Thyroid gland (tissue), 4 donors: ENCODE results near the gene CEACAM1. TPM values are rescaled to one million over a fixed set of nuclear protein-coding genes. Genes with fewer than 3 reads are reported as not detected.
"Not testable (repeated sequence)": the region's sequence is repeated elsewhere in the genome, so short reads cannot be mapped to it uniquely, and the experiment has no call there.

Source experiments
- DNase-seq, 2 donors: peaks; one replicate each; pipeline ENCODE4 v3.0.0-alpha.2; 2019
- H3K27ac ChIP-seq, 3 donors: fragments of 200-600 bp; sonication (generic); 1 replicate in 2 of 3; 2 replicates in 1 of 3; pipeline ENCODE4 v1.5.1; 2016 to 2019; ENCODE audit warnings: mild to moderate bottlenecking in 1 of 3, moderate library complexity in 1 of 3
- H3K27me3 ChIP-seq: fragments of 200-600 bp; sonication (generic); one replicate; pipeline ENCODE4 v1.5.1; 2019
- H3K36me3 ChIP-seq, 2 donors: fragments of 200-600 bp; sonication (generic); one replicate each; pipeline ENCODE4 v1.5.1; 2016 to 2019
- H3K4me1 ChIP-seq, 2 donors: fragments of 200-600 bp; sonication (generic); one replicate each; pipeline ENCODE4 v1.5.1; 2017 to 2019
- H3K4me3 ChIP-seq, 3 donors: fragments of 200-600 bp; sonication (generic); replicated peaks in 1 of 3; 1 replicate in 2 of 3; 2 replicates in 1 of 3; pipeline ENCODE4 v1.5.1; 2016; ENCODE audit warnings: mild to moderate bottlenecking in 1 of 3
- H3K9me3 ChIP-seq: fragments of 200-600 bp; sonication (generic); one replicate; pipeline ENCODE4 v1.5.1; 2017
- CTCF ChIP-seq, 6 experiments: fragments of 200-600 bp in 3 of 6; fragments of 450-650 bp in 3 of 6; sonication (generic) in 3 of 6; IDR thresholded peaks; one replicate each; pipeline ENCODE4 v1.5.1; 2016 to 2019; ENCODE audit warnings: antibody characterized with exemption in 6 of 6, mild to moderate bottlenecking in 2 of 6, inconsistent platforms in 1 of 6, moderate library complexity in 1 of 6
- POLR2A ChIP-seq, 2 donors: fragments of 450-650 bp; IDR thresholded peaks; one replicate each; pipeline ENCODE4 v1.6.1; 2017; ENCODE audit warnings: antibody characterized with exemption in 2 of 2, mild to moderate bottlenecking in 2 of 2, moderate library complexity in 1 of 2
- WGBS, 2 donors: methylation state at CpG; one replicate each; pipeline ENCODE4 v1.1.5; 2017; 5-methylcytosine and 5-hydroxymethylcytosine counted together
- intact Hi-C: fragments of 100-400 bp; cut with DNase I; formaldehyde crosslinking; loops from one replicate; pipeline ENCODE4 v1.15.1; 2023
- total RNA-seq, 4 donors: library from RNA; depleted of rRNA; stranded (reverse); fragments of >200 nt; gene quantifications; one replicate each; pipeline ENCODE4 v1.2.3, GENCODE V29; 2016

CEACAM1 gene
- total RNA-seq, 4 donors from 2014 or later, result 2.1 to 21.5 (median 3.6) TPM

- 84 to 86% methylated on average over 3 of the region's 3 CpGs for WGBS, 2 donors
- no peaks in the 10 kb centered on the region for H3K27me3 ChIP-seq
- H3K9me3 ChIP-seq, result no peaks in the 10 kb centered on the region
- H3K27ac ChIP-seq, result no peak overlapping the region
- DNase-seq, result no peak
- H3K4me3 ChIP-seq, result no peak overlapping the region
- no peak for TF ChIP-seq POLR2A (IDR thresholded peaks at IDR 0.05)
- TF ChIP-seq CTCF (IDR thresholded peaks at IDR 0.05), result no peak
- no peaks in the 10 kb centered on the region for H3K36me3 ChIP-seq
- no peaks in the 10 kb centered on the region for H3K4me1 ChIP-seq
- intact Hi-C loops, result no loop called here
Observed at GRCh38 chr19:42495663-42496062, 32.6 kb downstream of the CEACAM1 start.

DNA sequence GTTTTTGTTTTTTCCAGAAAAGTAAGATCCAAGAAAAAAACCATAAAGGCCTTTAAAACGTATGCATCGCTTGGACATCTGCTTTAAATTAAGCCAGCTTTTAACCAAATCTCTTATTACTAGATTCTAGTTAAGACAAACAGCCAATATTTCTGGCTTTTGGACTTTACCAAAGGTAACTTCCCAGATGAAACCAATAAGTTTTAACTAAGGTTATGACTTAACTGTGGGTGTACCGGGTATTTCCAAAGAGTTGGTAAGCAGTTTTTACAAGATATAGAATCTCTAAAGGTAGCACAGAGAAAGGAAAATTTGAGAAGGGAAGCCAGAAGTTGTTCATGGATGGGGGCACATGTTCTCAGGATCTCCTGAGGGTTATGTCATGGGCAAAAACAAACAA is 34.0 kb downstream of the CEACAM1 start:
- WGBS, 2 donors, result 84 to 85% methylated on average over 3 of the region's 3 CpGs
- Histone ChIP-seq H3K27ac (no peak overlapping the region), H3K4me3 (no peak overlapping the region), H3K36me3 (no peaks in the 10 kb centered on the region), H3K27me3 (no peaks in the 10 kb centered on the region), H3K4me1 (no peaks in the 10 kb centered on the region), H3K9me3 (no peaks in the 10 kb centered on the region)
- intact Hi-C loops, result no loop called here
- TF ChIP-seq CTCF (IDR thresholded peaks at IDR 0.05), result no peak
- no peak for TF ChIP-seq POLR2A (IDR thresholded peaks at IDR 0.05)
- no peak for DNase-seq

GRCh38 chr19:42488783-42489521 is 39.3 kb downstream of the CEACAM1 start:
- WGBS, 2 donors, result 39 to 41% methylated on average over 6 of the region's 6 CpGs
- intact Hi-C loops, result no loop called here
- no peaks in the 10 kb centered on the region for H3K36me3 ChIP-seq
- H3K4me1 ChIP-seq, result no peaks in the 10 kb centered on the region
- no peaks in the 10 kb centered on the region for H3K9me3 ChIP-seq
- H3K4me3 ChIP-seq, result no peak overlapping the region
- peak; percentile 40 to 60 for DNase-seq
- no peaks in the 10 kb centered on the region for H3K27me3 ChIP-seq
- no peak for TF ChIP-seq POLR2A (IDR thresholded peaks at IDR 0.05)
- no peak for TF ChIP-seq CTCF (IDR thresholded peaks at IDR 0.05)
- H3K27ac ChIP-seq, result peak overlapping the region in 1 of 3 donors; percentile 24

GRCh38 chr19:42487798-42488178 is 40.5 kb downstream of the CEACAM1 start:
- H3K27ac ChIP-seq, result no peak overlapping the region
- no peaks in the 10 kb centered on the region for H3K4me1 ChIP-seq
- no peak for DNase-seq
- H3K27me3 ChIP-seq, result no peaks in the 10 kb centered on the region
- 90 to 97% methylated on average over 3 of the region's 3 CpGs for WGBS, 2 donors
- TF ChIP-seq POLR2A (IDR thresholded peaks at IDR 0.05), result no peak
- TF ChIP-seq CTCF (IDR thresholded peaks at IDR 0.05), result no peak
- H3K4me3 ChIP-seq, result no peak overlapping the region
- no peaks in the 10 kb centered on the region for H3K36me3 ChIP-seq
- intact Hi-C loops, result no loop called here
- no peaks in the 10 kb centered on the region for H3K9me3 ChIP-seq

- no peaks in the 10 kb centered on the region for H3K4me1 ChIP-seq
- WGBS, 2 donors, result 86 to 94% methylated on average over 3 of the region's 3 CpGs
- no peaks in the 10 kb centered on the region for H3K36me3 ChIP-seq
- H3K27me3 ChIP-seq, result no peaks in the 10 kb centered on the region
- TF ChIP-seq CTCF (IDR thresholded peaks at IDR 0.05), result no peak
- TF ChIP-seq POLR2A (IDR thresholded peaks at IDR 0.05), result no peak
- intact Hi-C loops, result no loop called here
- no peak overlapping the region for H3K27ac ChIP-seq
- no peak for DNase-seq
- H3K9me3 ChIP-seq, result no peaks in the 10 kb centered on the region
- H3K4me3 ChIP-seq, result no peak overlapping the region
Observed at GRCh38 chr19:42487032-42487797, 41.1 kb downstream of the CEACAM1 start.

DNA sequence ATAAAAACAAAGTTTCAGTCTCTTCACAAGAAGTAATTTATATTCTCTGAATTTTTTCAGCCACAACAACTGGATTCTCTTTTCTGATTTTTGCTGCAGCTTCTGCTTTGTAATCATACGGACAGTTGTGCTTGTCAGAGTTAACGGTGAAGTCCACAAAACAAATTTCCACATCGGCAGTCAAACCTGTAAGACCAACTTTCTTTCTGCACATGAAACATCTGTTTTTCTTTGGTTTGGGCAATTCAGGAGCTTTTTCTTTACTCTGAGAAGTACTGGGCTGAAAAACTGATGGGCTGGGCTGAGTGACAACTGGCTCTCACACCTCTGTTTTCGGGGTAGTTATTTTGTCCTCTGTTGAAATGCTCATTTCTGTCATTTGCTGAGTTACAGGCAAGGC is 43.2 kb downstream of the CEACAM1 start:
- DNase-seq, H3K9me3 ChIP-seq, H3K4me3 ChIP-seq, intact Hi-C loops, H3K4me1 ChIP-seq, H3K27me3 ChIP-seq, H3K27ac ChIP-seq, H3K36me3 ChIP-seq: not testable (repeated sequence)
- whole genome bisulfite sequencing, 2 donors, result 55 to 62% methylated on average over 4 of the region's 4 CpGs
